Glutamatergic neuron (in vitro differentiated cells): Measurements from ENCODE around the gene PPFIA1. TPM values are rescaled to one million over a fixed set of nuclear protein-coding genes. Genes with fewer than 3 reads are reported as not detected.

Experiments
- DNase-seq: peaks from one replicate; pipeline ENCODE4 v3.0.0; 2022
- H3K27ac Mint-ChIP-seq: one replicate; pipeline ENCODE4 v1.8.0; 2020; ENCODE audit warnings: mild to moderate bottlenecking, mixed read lengths, inconsistent platforms; ENCODE audit not compliant: unreplicated experiment
- H3K27me3 Mint-ChIP-seq: one replicate; pipeline ENCODE4 v1.8.0; 2020; ENCODE audit warnings: mild to moderate bottlenecking, moderate library complexity, mixed read lengths, inconsistent platforms; ENCODE audit not compliant: unreplicated experiment
- H3K36me3 Mint-ChIP-seq: one replicate; pipeline ENCODE4 v1.8.0; 2020; ENCODE audit warnings: mild to moderate bottlenecking, mixed read lengths, inconsistent platforms; ENCODE audit not compliant: unreplicated experiment
- H3K4me1 Mint-ChIP-seq: one replicate; pipeline ENCODE4 v1.8.0; 2020; ENCODE audit warnings: mild to moderate bottlenecking, low read depth, mixed read lengths, inconsistent platforms; ENCODE audit not compliant: unreplicated experiment
- H3K4me3 Mint-ChIP-seq: one replicate; pipeline ENCODE4 v1.8.0; 2020; ENCODE audit warnings: mild to moderate bottlenecking, mixed read lengths, inconsistent platforms; ENCODE audit not compliant: unreplicated experiment
- H3K9me3 Mint-ChIP-seq: one replicate; pipeline ENCODE4 v1.8.0; 2020; ENCODE audit warnings: mild to moderate bottlenecking, moderate library complexity, mixed read lengths, inconsistent platforms; ENCODE audit not compliant: unreplicated experiment
- total RNA-seq: library from RNA; stranded (reverse); fragmentation: NEBNext Ultra II Directional; extraction: Animal tissue kit (Norgen Biotek cat#: 25700); gene quantifications from one replicate; pipeline ENCODE4 v1.2.1, GENCODE V29; 2021; ENCODE audit not compliant: unreplicated experiment
- TF ChIP-seq, protein P1 (sequence below): fragments of 200-600 bp; sonication (generic); IDR thresholded peaks from one replicate; pipeline ENCODE4 v1.5.0; 2021; ENCODE audit not compliant: partially characterized antibody, unreplicated experiment

PPFIA1 gene
- total RNA-seq, 1 donor from 2014 or later: 98.6 TPM

DNA sequence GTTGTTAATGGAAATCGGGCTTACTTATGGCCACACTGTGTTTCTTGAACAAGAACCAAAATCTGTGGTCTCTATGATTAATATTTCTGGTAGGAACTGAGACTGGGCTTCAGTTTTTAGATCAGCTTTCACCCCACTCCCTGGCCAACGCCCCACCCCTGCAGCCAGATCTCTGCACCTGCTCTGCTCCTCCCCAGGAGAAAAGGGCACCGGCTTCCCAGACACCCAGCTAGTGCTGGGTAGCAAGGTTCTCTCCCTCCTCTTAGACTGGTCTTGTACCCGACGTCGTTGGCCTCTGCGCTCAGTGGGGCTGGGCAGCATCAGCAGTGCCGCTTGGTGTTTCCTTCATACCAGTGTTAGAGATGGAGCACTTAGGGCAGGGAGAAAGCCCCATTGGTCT, 110.9 kb downstream of the PPFIA1 start:
- Mint-ChIP-seq H3K27me3 (no peaks in the 10 kb centered on the region), H3K36me3 (no peaks in the 10 kb centered on the region), H3K4me1 (peaks cover 7% of the 10 kb centered on the region), H3K4me3 (no peak overlapping the region), H3K9me3 (peaks cover 2% of the 10 kb centered on the region), H3K27ac (no peak overlapping the region)
- TF ChIP-seq, protein P1, sequence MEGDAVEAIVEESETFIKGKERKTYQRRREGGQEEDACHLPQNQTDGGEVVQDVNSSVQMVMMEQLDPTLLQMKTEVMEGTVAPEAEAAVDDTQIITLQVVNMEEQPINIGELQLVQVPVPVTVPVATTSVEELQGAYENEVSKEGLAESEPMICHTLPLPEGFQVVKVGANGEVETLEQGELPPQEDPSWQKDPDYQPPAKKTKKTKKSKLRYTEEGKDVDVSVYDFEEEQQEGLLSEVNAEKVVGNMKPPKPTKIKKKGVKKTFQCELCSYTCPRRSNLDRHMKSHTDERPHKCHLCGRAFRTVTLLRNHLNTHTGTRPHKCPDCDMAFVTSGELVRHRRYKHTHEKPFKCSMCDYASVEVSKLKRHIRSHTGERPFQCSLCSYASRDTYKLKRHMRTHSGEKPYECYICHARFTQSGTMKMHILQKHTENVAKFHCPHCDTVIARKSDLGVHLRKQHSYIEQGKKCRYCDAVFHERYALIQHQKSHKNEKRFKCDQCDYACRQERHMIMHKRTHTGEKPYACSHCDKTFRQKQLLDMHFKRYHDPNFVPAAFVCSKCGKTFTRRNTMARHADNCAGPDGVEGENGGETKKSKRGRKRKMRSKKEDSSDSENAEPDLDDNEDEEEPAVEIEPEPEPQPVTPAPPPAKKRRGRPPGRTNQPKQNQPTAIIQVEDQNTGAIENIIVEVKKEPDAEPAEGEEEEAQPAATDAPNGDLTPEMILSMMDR: no peak
- DNase-seq: no peak

DNA sequence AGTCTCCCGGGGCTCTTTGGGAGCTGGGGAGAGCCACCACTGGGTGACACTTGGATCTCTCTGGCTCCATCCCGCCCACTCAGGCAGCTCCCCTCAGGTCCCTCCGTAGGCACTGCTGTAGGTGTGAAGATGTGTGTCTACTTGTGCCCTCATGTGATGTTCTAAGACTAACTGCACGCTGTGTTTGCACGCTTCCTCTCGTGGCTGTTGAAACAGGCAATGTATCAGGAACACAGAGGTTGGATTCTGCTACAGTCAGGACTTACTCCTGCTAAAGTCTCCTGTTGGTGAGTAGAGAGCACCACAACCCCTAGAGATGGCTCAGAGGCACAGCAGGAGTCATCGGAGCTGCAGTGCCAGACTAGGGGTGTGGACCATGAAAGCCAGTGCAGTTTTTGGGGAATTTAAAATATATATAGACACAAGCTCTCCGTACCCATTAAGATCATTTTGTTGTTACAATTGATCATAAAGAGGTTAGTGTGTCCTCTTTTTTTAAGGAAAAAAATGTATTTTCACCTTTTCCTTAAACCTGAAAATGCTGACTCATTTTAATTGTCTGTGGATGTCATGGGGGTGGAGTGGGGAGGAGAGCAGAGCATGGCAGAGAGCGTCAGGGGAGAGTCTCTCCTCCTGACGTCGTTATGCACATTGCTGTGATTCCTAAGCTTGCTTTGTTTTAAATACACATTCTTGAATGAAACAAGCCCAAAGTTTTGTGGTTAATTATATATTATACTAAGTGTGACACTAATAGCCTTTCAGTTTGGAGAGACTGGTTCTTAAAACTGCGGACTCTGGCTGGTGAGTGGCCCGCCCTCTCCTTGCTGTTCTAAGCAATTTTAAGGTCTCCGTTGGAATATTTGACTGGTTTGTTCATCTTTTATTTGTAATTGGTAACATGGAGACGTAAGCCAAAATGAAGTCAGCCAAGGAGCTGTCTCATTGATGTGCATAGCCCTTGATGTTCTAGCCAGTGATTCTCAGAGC, 111.7 kb downstream of the PPFIA1 start:
- Mint-ChIP-seq H3K4me1 (peaks cover 7% of the 10 kb centered on the region), H3K27me3 (no peaks in the 10 kb centered on the region), H3K9me3 (peaks cover 2% of the 10 kb centered on the region), H3K36me3 (no peaks in the 10 kb centered on the region), H3K4me3 (no peak overlapping the region), H3K27ac (no peak overlapping the region)
- no peak for DNase-seq
- TF ChIP-seq, protein P1: no peak

GRCh38 chr11:70383664-70384565, 113.4 kb downstream of the PPFIA1 start:
- peaks cover 2% of the 10 kb centered on the region for H3K9me3 Mint-ChIP-seq
- peaks cover 7% of the 10 kb centered on the region for H3K4me1 Mint-ChIP-seq
- DNase-seq: no peak
- no peak overlapping the region for H3K4me3 Mint-ChIP-seq
- TF ChIP-seq, protein P1: no peak
- peaks cover 4% of the 10 kb centered on the region for H3K36me3 Mint-ChIP-seq
- H3K27me3 Mint-ChIP-seq: no peaks in the 10 kb centered on the region
- H3K27ac Mint-ChIP-seq: no peak overlapping the region

GRCh38 chr11:70384566-70385152, 114.2 kb downstream of the PPFIA1 start:
- no peak for DNase-seq
- no peaks in the 10 kb centered on the region for H3K27me3 Mint-ChIP-seq
- peaks cover 4% of the 10 kb centered on the region for H3K36me3 Mint-ChIP-seq
- no peak overlapping the region for H3K4me3 Mint-ChIP-seq
- no peak overlapping the region for H3K27ac Mint-ChIP-seq
- H3K9me3 Mint-ChIP-seq: peaks cover 2% of the 10 kb centered on the region
- peaks cover 7% of the 10 kb centered on the region for H3K4me1 Mint-ChIP-seq
- TF ChIP-seq, protein P1: no peak
